GM12878 (cell line): Measurements from ENCODE around the gene RHEBL1. TPM values are rescaled to one million over a fixed set of nuclear protein-coding genes. Genes with fewer than 3 reads are reported as not detected.

Experiments
- EGR1 ChIP-seq, 2 experiments: IDR thresholded peaks; 1 replicate in 1 of 2; 2 replicates in 1 of 2; pipeline ENCODE4 v1.6.1; 2011 to 2012; ENCODE audit warnings: low read depth in 2 of 2, low read length in 2 of 2, borderline replicate concordance in 1 of 2, mild to moderate bottlenecking in 1 of 2, moderate library complexity in 1 of 2
- HCFC1 ChIP-seq: fragments of 150-350 bp; IDR thresholded peaks from 2 replicates; pipeline ENCODE4 v1.6.1; 2014; ENCODE audit warnings: low read length
- IRF4 ChIP-seq: IDR thresholded peaks from 2 replicates; pipeline ENCODE4 v1.6.1; 2011; ENCODE audit warnings: low read depth, low read length
- NRF1 ChIP-seq: conservative IDR thresholded peaks from 2 replicates; pipeline ENCODE4 v1.6.1; 2011; ENCODE audit warnings: mild to moderate bottlenecking, low read depth, low read length, improper control_type of control experiment
- POLR2AphosphoS5 ChIP-seq: IDR thresholded peaks from 2 replicates; pipeline ENCODE4 v1.6.1; 2011; ENCODE audit warnings: mild to moderate bottlenecking, low read length, inconsistent platforms
- SRF ChIP-seq, 2 experiments: IDR thresholded peaks; 2 replicates each; pipeline ENCODE4 v1.6.1; 2011; ENCODE audit warnings: low read depth in 2 of 2, low read length in 2 of 2, mild to moderate bottlenecking in 1 of 2, moderate library complexity in 1 of 2
- TCF7 ChIP-seq: IDR thresholded peaks from 2 replicates; pipeline ENCODE4 v1.6.1; 2014; ENCODE audit warnings: antibody characterized with exemption, borderline replicate concordance
- WRNIP1 ChIP-seq: IDR thresholded peaks from 2 replicates; pipeline ENCODE4 v1.6.1; 2011; ENCODE audit warnings: low read depth, low read length, improper control_type of control experiment, borderline replicate concordance
- ZBED1 ChIP-seq: IDR thresholded peaks from 2 replicates; pipeline ENCODE4 v1.6.1; 2016; ENCODE audit warnings: borderline replicate concordance
- ZBTB11 ChIP-seq: fragments of 450-650 bp; formaldehyde crosslinking; IDR thresholded peaks from 2 replicates; pipeline ENCODE4 v1.5.0; 2022; ENCODE audit warnings: mild to moderate bottlenecking, missing genetic modification characterization
- ZNF687 ChIP-seq: fragments of 450-650 bp; IDR thresholded peaks from 2 replicates; pipeline ENCODE4 v1.6.1; 2017; ENCODE audit warnings: mild to moderate bottlenecking, moderate library complexity
- ZSCAN29 ChIP-seq: fragments of 450-650 bp; IDR thresholded peaks from 2 replicates; pipeline ENCODE4 v1.6.1; 2017; ENCODE audit warnings: mild to moderate bottlenecking, moderate library complexity
- polyA plus RNA-seq, 11 experiments: library from polyadenylated mRNA; depleted of rRNA in 4 of 11; unstranded in 6 of 11; stranded (reverse) in 5 of 11; fragments of >200 nt; fragmentation: Nextera tagmentation in 4 of 11; fragmentation: Illumina TruSeq in 1 of 11; extraction: Ambion mirVana in 4 of 11; extraction: Trizol in 1 of 11; gene quantifications; 1 replicate in 1 of 11; 2 replicates in 10 of 11; pipeline versions ENCODE4 v1.2.1 to v1.2.3, GENCODE V29; 2011 to 2016; ENCODE audit warnings: inconsistent platforms in 2 of 11, missing spikeins in 2 of 11, low read depth in 1 of 11
- total RNA-seq, 4 experiments: library from RNA; depleted of rRNA in 3 of 4; stranded (reverse); fragments of >200 nt in 3 of 4; fragmentation: Illumina TruSeq in 1 of 4; extraction: Trizol in 1 of 4; gene quantifications; 2 replicates each; pipeline versions ENCODE4 v1.2.1 to v1.2.3, GENCODE V29; 2013 to 2021
- TF ChIP-seq, protein P1 (sequence below): fragments of 450-650 bp; IDR thresholded peaks from 2 replicates; pipeline ENCODE4 v1.6.1; 2018; ENCODE audit warnings: mild to moderate bottlenecking, low read depth, moderate library complexity; ENCODE audit not compliant: partially characterized antibody
- TF ChIP-seq, protein P2 (sequence below): IDR thresholded peaks from 2 replicates; pipeline ENCODE4 v1.6.1; 2012; ENCODE audit warnings: mild to moderate bottlenecking, low read depth, low read length

Gene RHEBL1
- total and polyA plus RNA-seq, 10 of the 15 experiments (the other 5 are each of a cell fraction or from before 2014, with no cell fraction given): 5.9 to 18.7 (median 12.0) TPM

DNA sequence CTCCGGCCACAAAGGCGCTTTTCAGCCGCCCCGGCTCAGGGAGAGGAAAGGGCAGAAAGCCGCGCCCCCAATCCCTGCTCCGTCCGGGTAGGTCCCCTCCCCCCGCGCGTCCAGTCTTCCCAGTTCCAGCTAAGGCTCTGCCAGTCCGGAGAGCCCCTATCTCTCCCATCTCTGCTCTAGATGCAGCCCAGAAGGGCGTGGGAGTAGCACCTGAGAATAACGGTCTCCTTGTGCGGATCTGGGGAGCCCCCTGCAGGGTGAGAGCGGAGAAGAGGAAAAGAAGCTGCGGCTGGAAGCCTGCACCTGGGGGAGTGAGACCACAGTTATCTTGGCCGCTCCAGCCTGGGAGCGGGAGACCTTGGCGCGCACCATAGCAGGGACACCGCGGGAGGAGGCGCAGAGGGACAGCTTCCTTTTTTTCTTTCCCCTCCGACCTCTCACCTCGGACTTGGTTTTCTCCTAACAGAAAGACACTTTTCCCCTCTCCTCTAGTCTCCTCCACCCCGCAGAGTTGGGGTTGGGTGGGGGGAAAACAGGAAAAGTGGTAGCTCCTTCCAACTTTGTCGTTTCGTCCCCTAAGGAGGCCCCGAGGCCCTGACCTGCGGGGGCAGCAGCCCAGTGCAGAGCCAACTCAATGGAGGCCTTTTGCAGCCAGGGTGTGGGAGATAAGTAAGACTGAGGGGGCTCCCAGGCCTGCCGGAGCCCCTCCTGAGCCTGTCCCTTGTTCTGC, 22.5 kb upstream of the RHEBL1 start (continued):
- TF ChIP-seq WRNIP1 (no peak), ZBTB11 (CRISPR knock-in tag) (no peak), SRF (IDR thresholded peaks at IDR 0.05; ENCODE audit: low read depth in 2 of 2, low read length in 2 of 2) (no peak), IRF4 (no peak), EGR1 (IDR thresholded peaks at IDR 0.05; ENCODE audit: borderline replicate concordance in 1 of 2, low read depth in 2 of 2, low read length in 2 of 2) (peak in 1 of 2 experiments; percentile 80; a peak in 2 of 3 replicates), TCF7 (no peak), ZBED1 (no peak), ZNF687 (no peak), POLR2AphosphoS5 (no peak), ZSCAN29 (no peak), NRF1 (no peak), HCFC1 (no peak)
- TF ChIP-seq, protein P1, sequence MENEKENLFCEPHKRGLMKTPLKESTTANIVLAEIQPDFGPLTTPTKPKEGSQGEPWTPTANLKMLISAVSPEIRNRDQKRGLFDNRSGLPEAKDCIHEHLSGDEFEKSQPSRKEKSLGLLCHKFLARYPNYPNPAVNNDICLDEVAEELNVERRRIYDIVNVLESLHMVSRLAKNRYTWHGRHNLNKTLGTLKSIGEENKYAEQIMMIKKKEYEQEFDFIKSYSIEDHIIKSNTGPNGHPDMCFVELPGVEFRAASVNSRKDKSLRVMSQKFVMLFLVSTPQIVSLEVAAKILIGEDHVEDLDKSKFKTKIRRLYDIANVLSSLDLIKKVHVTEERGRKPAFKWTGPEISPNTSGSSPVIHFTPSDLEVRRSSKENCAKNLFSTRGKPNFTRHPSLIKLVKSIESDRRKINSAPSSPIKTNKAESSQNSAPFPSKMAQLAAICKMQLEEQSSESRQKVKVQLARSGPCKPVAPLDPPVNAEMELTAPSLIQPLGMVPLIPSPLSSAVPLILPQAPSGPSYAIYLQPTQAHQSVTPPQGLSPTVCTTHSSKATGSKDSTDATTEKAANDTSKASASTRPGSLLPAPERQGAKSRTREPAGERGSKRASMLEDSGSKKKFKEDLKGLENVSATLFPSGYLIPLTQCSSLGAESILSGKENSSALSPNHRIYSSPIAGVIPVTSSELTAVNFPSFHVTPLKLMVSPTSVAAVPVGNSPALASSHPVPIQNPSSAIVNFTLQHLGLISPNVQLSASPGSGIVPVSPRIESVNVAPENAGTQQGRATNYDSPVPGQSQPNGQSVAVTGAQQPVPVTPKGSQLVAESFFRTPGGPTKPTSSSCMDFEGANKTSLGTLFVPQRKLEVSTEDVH: no peak
- TF ChIP-seq, protein P2, sequence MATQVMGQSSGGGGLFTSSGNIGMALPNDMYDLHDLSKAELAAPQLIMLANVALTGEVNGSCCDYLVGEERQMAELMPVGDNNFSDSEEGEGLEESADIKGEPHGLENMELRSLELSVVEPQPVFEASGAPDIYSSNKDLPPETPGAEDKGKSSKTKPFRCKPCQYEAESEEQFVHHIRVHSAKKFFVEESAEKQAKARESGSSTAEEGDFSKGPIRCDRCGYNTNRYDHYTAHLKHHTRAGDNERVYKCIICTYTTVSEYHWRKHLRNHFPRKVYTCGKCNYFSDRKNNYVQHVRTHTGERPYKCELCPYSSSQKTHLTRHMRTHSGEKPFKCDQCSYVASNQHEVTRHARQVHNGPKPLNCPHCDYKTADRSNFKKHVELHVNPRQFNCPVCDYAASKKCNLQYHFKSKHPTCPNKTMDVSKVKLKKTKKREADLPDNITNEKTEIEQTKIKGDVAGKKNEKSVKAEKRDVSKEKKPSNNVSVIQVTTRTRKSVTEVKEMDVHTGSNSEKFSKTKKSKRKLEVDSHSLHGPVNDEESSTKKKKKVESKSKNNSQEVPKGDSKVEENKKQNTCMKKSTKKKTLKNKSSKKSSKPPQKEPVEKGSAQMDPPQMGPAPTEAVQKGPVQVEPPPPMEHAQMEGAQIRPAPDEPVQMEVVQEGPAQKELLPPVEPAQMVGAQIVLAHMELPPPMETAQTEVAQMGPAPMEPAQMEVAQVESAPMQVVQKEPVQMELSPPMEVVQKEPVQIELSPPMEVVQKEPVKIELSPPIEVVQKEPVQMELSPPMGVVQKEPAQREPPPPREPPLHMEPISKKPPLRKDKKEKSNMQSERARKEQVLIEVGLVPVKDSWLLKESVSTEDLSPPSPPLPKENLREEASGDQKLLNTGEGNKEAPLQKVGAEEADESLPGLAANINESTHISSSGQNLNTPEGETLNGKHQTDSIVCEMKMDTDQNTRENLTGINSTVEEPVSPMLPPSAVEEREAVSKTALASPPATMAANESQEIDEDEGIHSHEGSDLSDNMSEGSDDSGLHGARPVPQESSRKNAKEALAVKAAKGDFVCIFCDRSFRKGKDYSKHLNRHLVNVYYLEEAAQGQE: no peak
